SK-N-SH (cell line): ENCODE data around the gene MALRD1. TPM values are rescaled to one million over a fixed set of nuclear protein-coding genes. Genes with fewer than 3 reads are reported as not detected.

ENCODE experiments used
- CTCF ChIA-PET: fragments of 300-600, 350-600 bp; formaldehyde crosslinking; extraction: SDS; loops from one replicate; lab custom pipeline; 2021; lab: Yijun Ruan, JAX
- POLR2A ChIA-PET: fragments of 350-600 bp; sonication (Branson Sonifier 250); formaldehyde crosslinking; extraction: SDS; loops from one replicate; lab custom pipeline; 2020; ENCODE audit warnings: antibody characterized with exemption, inconsistent platforms; lab: Yijun Ruan, JAX
- DNase-seq: peaks from one replicate; pipeline ENCODE4 v3.0.0; 2012
- H2AFZ ChIP-seq: fragments of 200-600 bp; sonication (generic); 2 replicates; pipeline ENCODE4 v1.8.1; 2016; ENCODE audit warnings: antibody characterized with exemption, mild to moderate bottlenecking, low read depth
- H3F3A ChIP-seq: fragments of 200-600 bp; sonication (generic); replicated peaks from 2 replicates; pipeline ENCODE3; 2016; ENCODE audit warnings: antibody characterized with exemption, mild to moderate bottlenecking; ENCODE audit not compliant: insufficient read depth
- H3K27ac ChIP-seq, 2 experiments: fragments of 200-500 bp in 1 of 2; fragments of 200-600 bp in 1 of 2; sonication (Bioruptor generic) in 1 of 2; sonication (generic), shearing (Covaris generic) in 1 of 2; 2 replicates each; pipeline versions ENCODE4 v1.5.1 to v1.6.1; 2014 to 2016; ENCODE audit warnings: low read depth in 2 of 2, inconsistent platforms in 1 of 2, low read length in 1 of 2, mild to moderate bottlenecking in 1 of 2, mixed read lengths in 1 of 2
- H3K27me3 ChIP-seq: fragments of 200-600 bp; sonication (generic), shearing (Covaris generic); 2 replicates; pipeline ENCODE4 v1.6.1; 2016; ENCODE audit warnings: mixed run types; ENCODE audit not compliant: insufficient read depth
- H3K36me3 ChIP-seq, 2 experiments: fragments of 200-500 bp in 1 of 2; fragments of 200-600 bp in 1 of 2; sonication (Bioruptor generic) in 1 of 2; sonication (generic) in 1 of 2; replicated peaks in 1 of 2; 2 replicates each; pipeline versions ENCODE3 to v1.5.1; 2014 to 2016; ENCODE audit warnings: low read length in 1 of 2, mild to moderate bottlenecking in 1 of 2; ENCODE audit not compliant: insufficient read depth in 2 of 2, control insufficient read depth in 1 of 2
- H3K4me1 ChIP-seq, 2 experiments: fragments of 200-500 bp in 1 of 2; fragments of 200-600 bp in 1 of 2; sonication (Bioruptor generic) in 1 of 2; sonication (generic), shearing (Covaris generic) in 1 of 2; 2 replicates each; pipeline versions ENCODE4 v1.5.1 to v1.6.1; 2014 to 2016; ENCODE audit warnings: low read depth in 1 of 2, low read length in 1 of 2, mixed run types in 1 of 2; ENCODE audit not compliant: insufficient read depth in 2 of 2, control insufficient read depth in 1 of 2
- H3K4me2 ChIP-seq: fragments of 200-600 bp; sonication (generic), shearing (Covaris generic); 2 replicates; pipeline ENCODE4 v1.6.1; 2017; ENCODE audit warnings: mixed run types
- H3K4me3 ChIP-seq, 2 experiments: fragments of 200-500 bp in 1 of 2; fragments of 200-600 bp in 1 of 2; sonication (Bioruptor generic) in 1 of 2; sonication (generic), shearing (Covaris generic) in 1 of 2; 2 replicates each; pipeline versions ENCODE4 v1.5.1 to v1.8.1; 2014 to 2016; ENCODE audit warnings: low read depth in 2 of 2, inconsistent platforms in 1 of 2, low read length in 1 of 2, mild to moderate bottlenecking in 1 of 2, mixed read lengths in 1 of 2, moderate library complexity in 1 of 2
- H3K79me2 ChIP-seq: fragments of 200-600 bp; sonication (generic); 2 replicates; pipeline ENCODE4 v1.8.1; 2017; ENCODE audit warnings: mild to moderate bottlenecking; ENCODE audit not compliant: insufficient read depth
- H3K9ac ChIP-seq: fragments of 200-600 bp; sonication (generic); 2 replicates; pipeline ENCODE4 v1.6.1; 2017; ENCODE audit warnings: mixed run types
- H3K9me2 ChIP-seq: fragments of 200-600 bp; sonication (generic); 2 replicates; pipeline ENCODE4 v1.6.1; 2017; ENCODE audit warnings: mixed run types
- H3K9me3 ChIP-seq: fragments of 200-600 bp; sonication (generic); 2 replicates; pipeline ENCODE4 v1.6.1; 2017; ENCODE audit warnings: mixed run types, mild to moderate bottlenecking, moderate library complexity
- H4K20me1 ChIP-seq: fragments of 200-600 bp; sonication (generic); 2 replicates; pipeline ENCODE4 v1.6.1; 2017; ENCODE audit warnings: mild to moderate bottlenecking, mixed run types; ENCODE audit not compliant: insufficient read depth
- EP300 ChIP-seq, 2 experiments: IDR thresholded peaks; 2 replicates each; pipeline versions ENCODE4 v1.4.0 to v1.6.1; 2012; ENCODE audit warnings: borderline replicate concordance in 1 of 2, low read depth in 1 of 2, low read length in 1 of 2
- EZH2phosphoT487 ChIP-seq: fragments of 200-600 bp; sonication (generic); IDR thresholded peaks from 2 replicates; pipeline ENCODE4 v1.6.1; 2017; ENCODE audit warnings: low read depth, mixed run types, mild to moderate bottlenecking, antibody characterized with exemption, moderate library complexity, borderline replicate concordance
- FOSL2 ChIP-seq: IDR thresholded peaks from 2 replicates; pipeline ENCODE4 v1.4.0; 2012; ENCODE audit warnings: low read depth, mild to moderate bottlenecking, moderate library complexity, borderline replicate concordance
- FOXM1 ChIP-seq: IDR thresholded peaks from 2 replicates; pipeline ENCODE4 v1.4.0; 2012; ENCODE audit warnings: low read depth, mild to moderate bottlenecking
- GABPA ChIP-seq: IDR thresholded peaks from 2 replicates; pipeline ENCODE4 v1.4.0; 2012; ENCODE audit warnings: low read depth, mild to moderate bottlenecking
- JUND ChIP-seq: IDR thresholded peaks from 2 replicates; pipeline ENCODE4 v1.4.0; 2012
- MXI1 ChIP-seq: IDR thresholded peaks from 2 replicates; pipeline ENCODE4 v1.6.1; 2012; ENCODE audit warnings: mild to moderate bottlenecking, low read depth, low read length, improper control_type of control experiment
- NFIC ChIP-seq: IDR thresholded peaks from 2 replicates; pipeline ENCODE4 v1.4.0; 2012; ENCODE audit warnings: borderline replicate concordance
- POLR2AphosphoS5 ChIP-seq: IDR thresholded peaks from 2 replicates; pipeline ENCODE4 v1.6.1; 2012; ENCODE audit warnings: low read depth, low read length
- RCOR1 ChIP-seq: fragments of 150-350 bp; IDR thresholded peaks from 2 replicates; pipeline ENCODE4 v1.6.1; 2017; ENCODE audit warnings: antibody characterized with exemption, low read length
- SMC3 ChIP-seq: IDR thresholded peaks from 2 replicates; pipeline ENCODE4 v1.6.1; 2012; ENCODE audit warnings: low read depth, low read length, improper control_type of control experiment
- TEAD4 ChIP-seq: IDR thresholded peaks from 2 replicates; pipeline ENCODE4 v1.4.0; 2012; ENCODE audit warnings: mild to moderate bottlenecking, borderline replicate concordance; ENCODE audit not compliant: insufficient read depth
- WGBS: methylation state at CpG from one replicate; pipeline ENCODE4 v1.1.6; 2017; ENCODE audit warnings: low lambda C conversion rate; 5-methylcytosine and 5-hydroxymethylcytosine counted together
- polyA plus RNA-seq, 3 experiments: library from polyadenylated mRNA; depleted of rRNA; stranded (reverse); fragments of >200 nt; gene quantifications; 2 replicates each; pipeline ENCODE4 v1.2.3, GENCODE V29; 2012
- TF ChIP-seq, protein P1 (sequence below): fragments of 150-350 bp; IDR thresholded peaks from 2 replicates; pipeline ENCODE4 v1.6.1; 2017; ENCODE audit warnings: antibody characterized with exemption, low read length, low read depth, borderline replicate concordance
- TF ChIP-seq, protein P2 (sequence below): IDR thresholded peaks from 2 replicates; pipeline ENCODE4 v1.4.0; 2012; ENCODE audit warnings: low read depth, borderline replicate concordance
- TF ChIP-seq, protein P3 (sequence below): IDR thresholded peaks from 2 replicates; pipeline ENCODE4 v1.4.0; 2012; ENCODE audit warnings: low read depth, borderline replicate concordance

Gene MALRD1
- polyA plus RNA-seq, 1 of the 3 experiments (the other 2 are of a cell fraction): not detected

DNA sequence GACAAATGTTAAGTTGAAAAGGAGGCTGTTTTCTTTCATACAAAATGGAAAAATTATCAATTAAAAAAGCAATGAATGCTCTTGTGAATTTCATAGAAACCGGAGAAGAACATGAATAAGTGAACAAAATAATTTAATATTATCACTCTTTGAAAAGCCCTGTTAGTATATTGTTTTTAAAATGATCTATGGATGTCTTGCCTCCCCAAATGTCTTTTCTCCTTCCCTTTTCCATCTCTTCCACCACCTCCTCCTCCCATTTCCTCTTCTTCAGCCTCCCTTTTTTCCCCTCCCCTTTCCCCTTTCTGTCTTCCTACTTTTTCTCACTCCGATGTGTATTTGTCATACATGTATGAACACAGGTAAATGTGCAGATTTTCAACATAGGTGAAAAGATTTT is 234.7 kb downstream of the MALRD1 start:
- CTCF ChIA-PET: no interaction called here

DNA sequence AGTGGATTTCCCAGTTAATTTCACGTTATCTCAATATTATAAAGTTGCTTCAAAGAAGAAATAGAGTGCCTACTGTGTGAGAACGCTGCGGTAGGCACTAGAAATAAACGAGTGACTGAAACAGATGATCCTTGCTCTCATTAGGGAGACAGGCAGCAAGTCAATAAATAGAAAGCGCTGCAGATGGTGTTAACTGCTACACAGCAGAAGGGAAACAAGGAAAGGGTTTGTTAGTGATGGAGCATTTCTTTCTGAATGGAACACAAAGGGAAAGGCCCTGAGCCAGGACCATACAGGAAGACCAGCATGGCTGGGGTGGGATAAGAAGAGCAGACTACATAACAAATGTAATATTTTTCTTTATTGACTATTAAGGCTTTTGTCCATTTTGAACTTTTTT is 235.2 kb downstream of the MALRD1 start:
- ChIA-PET CTCF (no interaction called here), POLR2A (no interaction called here)
- Histone ChIP-seq H3K9me2 (no peaks in the 10 kb centered on the region), H3K4me3 (no peak overlapping the region), H3K9ac (no peak overlapping the region), H2AFZ (no peak overlapping the region), H3F3A (no peaks in the 10 kb centered on the region), H3K27me3 (no peaks in the 10 kb centered on the region), H3K79me2 (no peaks in the 10 kb centered on the region), H3K27ac (no peak overlapping the region), H3K4me2 (no peak overlapping the region), H3K4me1 (no peaks in the 10 kb centered on the region), H3K9me3 (no peaks in the 10 kb centered on the region), H4K20me1 (no peaks in the 10 kb centered on the region), H3K36me3 (no peaks in the 10 kb centered on the region)
- TF ChIP-seq, protein P1, sequence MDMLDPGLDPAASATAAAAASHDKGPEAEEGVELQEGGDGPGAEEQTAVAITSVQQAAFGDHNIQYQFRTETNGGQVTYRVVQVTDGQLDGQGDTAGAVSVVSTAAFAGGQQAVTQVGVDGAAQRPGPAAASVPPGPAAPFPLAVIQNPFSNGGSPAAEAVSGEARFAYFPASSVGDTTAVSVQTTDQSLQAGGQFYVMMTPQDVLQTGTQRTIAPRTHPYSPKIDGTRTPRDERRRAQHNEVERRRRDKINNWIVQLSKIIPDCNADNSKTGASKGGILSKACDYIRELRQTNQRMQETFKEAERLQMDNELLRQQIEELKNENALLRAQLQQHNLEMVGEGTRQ: no peak
- TF ChIP-seq POLR2AphosphoS5: no peak
- no peak for DNase-seq
- WGBS: 44% methylated on average over 5 of the region's 5 CpGs

More for the DNA sequence above, 234.7 kb downstream of the MALRD1 start:
- H2AFZ ChIP-seq: no peak overlapping the region
- TF ChIP-seq EZH2phosphoT487: no peak
- TF ChIP-seq GABPA: no peak
- TF ChIP-seq RCOR1: no peak
- TF ChIP-seq POLR2AphosphoS5: no peak
- no peak for TF ChIP-seq TEAD4
- TF ChIP-seq, all 33 proteins: peak for 0
- Histone ChIP-seq H3K9me2 (no peaks in the 10 kb centered on the region), H4K20me1 (no peaks in the 10 kb centered on the region), H3K4me1 (no peaks in the 10 kb centered on the region), H3F3A (no peaks in the 10 kb centered on the region), H3K9ac (no peak overlapping the region), H3K36me3 (no peaks in the 10 kb centered on the region), H3K4me2 (no peak overlapping the region), H3K27ac (no peak overlapping the region), H3K4me3 (no peak overlapping the region), H3K9me3 (no peaks in the 10 kb centered on the region), H3K27me3 (no peaks in the 10 kb centered on the region), H3K79me2 (no peaks in the 10 kb centered on the region)
- POLR2A ChIA-PET: no interaction called here
- no peak for DNase-seq
- WGBS: 41% methylated on average over 2 of the region's 2 CpGs

DNA sequence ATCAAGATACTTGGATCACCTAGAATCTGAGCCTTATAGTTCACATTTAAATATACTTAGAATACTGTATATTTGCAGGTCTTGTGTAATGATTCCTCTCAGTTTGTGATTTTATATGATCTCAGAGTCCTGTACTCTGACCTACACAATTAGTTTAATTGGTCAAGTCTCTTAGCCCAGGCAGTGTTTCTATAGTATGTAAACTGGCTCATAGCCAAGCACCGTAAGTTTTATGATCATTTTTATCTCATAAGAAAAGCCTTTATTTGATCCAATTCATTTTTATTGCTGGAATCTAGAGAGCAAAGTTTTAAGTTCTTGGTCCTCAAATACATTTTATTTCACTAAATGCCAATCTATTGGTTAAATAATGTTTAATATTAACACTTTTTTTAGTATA is 242.2 kb downstream of the MALRD1 start:
- no peaks in the 10 kb centered on the region for H3K9me2 ChIP-seq

More for the DNA sequence above, 242.2 kb downstream of the MALRD1 start:
- POLR2A ChIA-PET: no interaction called here
- no peak overlapping the region for H3K4me2 ChIP-seq
- no peaks in the 10 kb centered on the region for H3K79me2 ChIP-seq
- H2AFZ ChIP-seq: no peak overlapping the region
- H3K36me3 ChIP-seq: no peaks in the 10 kb centered on the region
- TF ChIP-seq, protein P1: no peak
- no peak for TF ChIP-seq FOSL2
- TF ChIP-seq NFIC: no peak
- TF ChIP-seq SMC3: no peak
- no peak for TF ChIP-seq FOXM1
- TF ChIP-seq EP300 (IDR thresholded peaks at IDR 0.05; ENCODE audit: borderline replicate concordance in 1 of 2, low read depth in 1 of 2, low read length in 1 of 2): no peak
- TF ChIP-seq MXI1: no peak
- TF ChIP-seq, protein P2, sequence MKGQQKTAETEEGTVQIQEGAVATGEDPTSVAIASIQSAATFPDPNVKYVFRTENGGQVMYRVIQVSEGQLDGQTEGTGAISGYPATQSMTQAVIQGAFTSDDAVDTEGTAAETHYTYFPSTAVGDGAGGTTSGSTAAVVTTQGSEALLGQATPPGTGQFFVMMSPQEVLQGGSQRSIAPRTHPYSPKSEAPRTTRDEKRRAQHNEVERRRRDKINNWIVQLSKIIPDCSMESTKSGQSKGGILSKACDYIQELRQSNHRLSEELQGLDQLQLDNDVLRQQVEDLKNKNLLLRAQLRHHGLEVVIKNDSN: no peak
- no peak for TF ChIP-seq JUND
- TF ChIP-seq, protein P3, sequence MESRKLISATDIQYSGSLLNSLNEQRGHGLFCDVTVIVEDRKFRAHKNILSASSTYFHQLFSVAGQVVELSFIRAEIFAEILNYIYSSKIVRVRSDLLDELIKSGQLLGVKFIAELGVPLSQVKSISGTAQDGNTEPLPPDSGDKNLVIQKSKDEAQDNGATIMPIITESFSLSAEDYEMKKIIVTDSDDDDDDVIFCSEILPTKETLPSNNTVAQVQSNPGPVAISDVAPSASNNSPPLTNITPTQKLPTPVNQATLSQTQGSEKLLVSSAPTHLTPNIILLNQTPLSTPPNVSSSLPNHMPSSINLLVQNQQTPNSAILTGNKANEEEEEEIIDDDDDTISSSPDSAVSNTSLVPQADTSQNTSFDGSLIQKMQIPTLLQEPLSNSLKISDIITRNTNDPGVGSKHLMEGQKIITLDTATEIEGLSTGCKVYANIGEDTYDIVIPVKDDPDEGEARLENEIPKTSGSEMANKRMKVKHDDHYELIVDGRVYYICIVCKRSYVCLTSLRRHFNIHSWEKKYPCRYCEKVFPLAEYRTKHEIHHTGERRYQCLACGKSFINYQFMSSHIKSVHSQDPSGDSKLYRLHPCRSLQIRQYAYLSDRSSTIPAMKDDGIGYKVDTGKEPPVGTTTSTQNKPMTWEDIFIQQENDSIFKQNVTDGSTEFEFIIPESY: no peak
- H3K27me3 ChIP-seq: no peaks in the 10 kb centered on the region
- H3K4me3 ChIP-seq: no peak overlapping the region
- CTCF ChIA-PET: no interaction called here
- H3F3A ChIP-seq: no peaks in the 10 kb centered on the region
- no peaks in the 10 kb centered on the region for H3K4me1 ChIP-seq
- H3K9ac ChIP-seq: no peak overlapping the region
- H4K20me1 ChIP-seq: no peaks in the 10 kb centered on the region
- no peaks in the 10 kb centered on the region for H3K9me3 ChIP-seq
- DNase-seq: no peak
- no peak overlapping the region for H3K27ac ChIP-seq
- 26% methylated on average over 1 of the region's 1 CpG for WGBS
